ENCODE measurements around the gene CPSF2.

GRCh38 chr14:92088494-92088893 is 33.3 kb upstream of the CPSF2 start:
- TF ChIP-seq POLR2A (IDR thresholded peaks at IDR 0.05) = no peak
- TF ChIP-seq CTCF (IDR thresholded peaks at IDR 0.05) = no peak
